Uterus (tissue), 2 donors: Measurements from ENCODE around the gene SLC12A5.

Experiments
- CTCF ChIP-seq, 4 experiments: fragments of 200-600 bp in 2 of 4; fragments of 450-650 bp in 2 of 4; sonication (generic) in 2 of 4; IDR thresholded peaks; one replicate each; pipeline ENCODE4 v1.5.1; 2016 to 2019; ENCODE audit warnings: antibody characterized with exemption in 4 of 4, mild to moderate bottlenecking in 2 of 4, moderate library complexity in 1 of 4
- POLR2A ChIP-seq, 2 donors: fragments of 450-650 bp; IDR thresholded peaks; one replicate each; pipeline ENCODE4 v1.6.1; 2016; ENCODE audit warnings: antibody characterized with exemption in 2 of 2, mild to moderate bottlenecking in 1 of 2, moderate library complexity in 1 of 2

DNA sequence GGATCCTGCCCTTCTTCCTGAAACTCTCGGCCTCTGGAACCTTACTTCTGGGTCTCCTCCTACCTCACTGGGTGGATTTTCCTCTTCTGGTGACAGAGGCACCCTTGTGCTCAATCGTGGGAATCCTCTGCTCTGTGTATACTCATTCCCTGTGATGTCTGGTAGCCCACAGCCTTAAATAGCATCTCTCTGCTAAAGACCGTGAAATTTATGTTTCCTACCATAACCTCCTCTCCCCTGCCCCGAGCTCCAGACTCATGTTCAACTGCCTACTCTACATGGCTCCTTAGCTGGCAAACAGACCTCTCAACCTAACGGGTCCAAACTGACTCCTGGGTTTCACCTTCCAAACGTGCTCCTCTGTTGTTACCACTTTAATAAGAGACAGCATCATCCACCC is 10.4 kb upstream of the SLC12A5 start:
- TF ChIP-seq CTCF (IDR thresholded peaks at IDR 0.05) (no peak), POLR2A (IDR thresholded peaks at IDR 0.05) (no peak)
